CD4-positive, alpha-beta T cell treated with Interleukin-2 at 100 ng/mL for 4 hours (primary cell): ENCODE measurements around the gene LIPG.
"Not testable (repeated sequence)": the region's sequence is repeated elsewhere in the genome, so short reads cannot be mapped to it uniquely, and the experiment has no call there.

Source experiments
- DNase-seq: peaks from one replicate; pipeline ENCODE4 v3.0.0-alpha.2; 2020; ENCODE audit warnings: low spot score

LIPG gene

DNA sequence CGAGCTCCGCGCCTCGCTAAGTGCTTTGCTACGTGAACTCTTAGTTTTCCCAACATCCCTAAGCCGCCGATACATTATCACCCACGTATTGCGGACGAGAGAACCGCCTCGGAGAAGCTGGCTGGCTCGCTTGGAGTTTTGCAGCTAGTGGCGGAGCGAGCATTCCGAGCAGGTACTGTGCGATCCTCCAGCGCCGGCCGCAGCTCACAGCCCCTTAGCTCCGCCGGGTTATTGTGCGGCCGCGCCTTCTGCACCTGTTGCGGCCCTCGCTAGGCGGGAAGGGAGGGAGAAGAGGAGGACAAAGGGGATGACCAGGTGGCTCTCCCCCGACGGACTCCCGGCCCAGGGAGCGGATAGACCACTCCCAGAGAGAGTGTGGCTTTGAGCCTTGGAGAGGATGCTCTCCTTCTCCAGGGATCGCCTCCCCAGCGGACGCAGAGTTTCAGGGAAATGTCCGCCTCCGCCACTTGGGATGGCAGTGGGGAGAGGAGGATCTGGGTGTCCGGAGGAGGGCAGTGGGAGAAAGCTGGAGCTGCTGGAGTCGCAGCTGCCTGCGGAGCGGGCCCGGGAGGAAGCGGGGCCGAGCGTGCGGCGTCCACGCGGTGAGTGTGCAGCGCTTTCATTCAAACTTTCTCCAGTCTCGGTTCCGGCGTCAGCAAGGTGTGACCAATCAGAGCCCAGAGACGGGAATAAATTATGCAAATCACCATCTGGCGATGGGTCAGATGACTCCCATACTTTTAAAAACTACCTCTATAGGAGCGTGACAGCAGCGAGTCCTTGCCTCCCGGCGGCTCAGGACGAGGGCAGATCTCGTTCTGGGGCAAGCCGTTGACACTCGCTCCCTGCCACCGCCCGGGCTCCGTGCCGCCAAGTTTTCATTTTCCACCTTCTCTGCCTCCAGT, at the start of gene LIPG:
TSS of gene LIPG (plus strand) at position 769 of the 905 bp plus-strand sequence. CDS start 252 bp downstream, outside the sequence.
- DNase-seq: peak; percentile 29

DNA sequence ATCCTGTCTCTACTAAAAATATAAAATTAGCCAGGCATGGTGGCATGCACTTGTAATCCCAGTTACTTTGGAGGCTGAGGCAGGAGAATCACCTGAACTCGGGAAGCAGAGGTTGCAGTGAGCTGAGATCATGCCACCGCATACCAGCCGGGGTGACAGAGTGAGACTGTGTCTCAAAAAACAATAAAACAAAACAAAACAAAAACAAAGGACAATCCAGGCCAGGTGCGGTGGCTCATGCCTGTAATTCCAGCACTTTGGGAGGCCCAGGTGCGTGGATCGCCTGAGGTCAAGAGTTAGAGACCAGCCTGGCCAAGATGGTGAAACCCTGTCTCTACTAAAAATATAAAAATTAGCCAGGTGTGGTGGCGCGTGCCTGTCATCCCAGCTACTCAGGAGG, 49.0 kb upstream of the LIPG start:
- DNase-seq: not testable (repeated sequence)

GRCh38 chr18:49514577-49514976, 47.3 kb upstream of the LIPG start:
- no peak for DNase-seq

DNA sequence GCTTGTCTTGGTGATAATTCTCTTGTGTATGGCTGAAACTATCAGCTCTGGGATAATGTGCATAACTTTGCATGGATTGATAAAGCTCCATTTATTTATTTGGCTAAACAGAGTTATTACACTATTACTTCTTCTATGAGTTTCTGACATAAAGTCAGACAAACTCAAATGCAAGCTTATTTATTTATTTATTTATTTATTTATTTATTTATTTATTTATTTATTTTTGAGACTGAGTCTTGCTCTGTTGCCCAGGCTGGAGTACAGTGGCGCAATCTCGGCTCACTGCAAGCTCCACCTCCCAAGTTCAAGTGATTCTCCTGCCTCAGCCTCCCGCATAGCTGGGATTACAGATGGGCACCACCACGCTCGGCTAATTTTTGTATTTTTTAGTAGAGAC, 46.9 kb upstream of the LIPG start:
- not testable (repeated sequence) for DNase-seq

- no peak for DNase-seq
Observed at GRCh38 chr18:49515516-49515915, 46.3 kb upstream of the LIPG start.

DNA sequence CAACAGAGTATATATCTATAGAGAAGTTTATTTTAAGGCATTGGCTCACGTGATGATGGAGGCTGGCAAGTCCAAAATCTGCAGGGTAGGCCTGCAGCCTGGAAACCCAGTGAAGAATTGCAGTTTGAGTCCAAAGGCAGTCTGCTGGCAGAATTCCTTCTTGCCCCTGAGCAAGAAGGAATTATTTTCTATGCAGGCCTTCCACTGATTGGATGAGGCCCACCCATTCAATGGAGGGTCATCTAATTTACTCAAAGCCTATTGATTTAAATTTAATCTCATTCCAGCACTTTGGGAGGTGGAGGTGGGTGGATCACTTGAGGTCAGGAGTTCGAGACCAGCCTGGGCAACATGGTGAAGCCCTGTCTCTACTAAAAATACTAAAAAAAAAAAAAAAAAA, 44.4 kb upstream of the LIPG start:
- no peak for DNase-seq

- no peak for DNase-seq
Observed at GRCh38 chr18:49519101-49519971, 42.5 kb upstream of the LIPG start.

DNA sequence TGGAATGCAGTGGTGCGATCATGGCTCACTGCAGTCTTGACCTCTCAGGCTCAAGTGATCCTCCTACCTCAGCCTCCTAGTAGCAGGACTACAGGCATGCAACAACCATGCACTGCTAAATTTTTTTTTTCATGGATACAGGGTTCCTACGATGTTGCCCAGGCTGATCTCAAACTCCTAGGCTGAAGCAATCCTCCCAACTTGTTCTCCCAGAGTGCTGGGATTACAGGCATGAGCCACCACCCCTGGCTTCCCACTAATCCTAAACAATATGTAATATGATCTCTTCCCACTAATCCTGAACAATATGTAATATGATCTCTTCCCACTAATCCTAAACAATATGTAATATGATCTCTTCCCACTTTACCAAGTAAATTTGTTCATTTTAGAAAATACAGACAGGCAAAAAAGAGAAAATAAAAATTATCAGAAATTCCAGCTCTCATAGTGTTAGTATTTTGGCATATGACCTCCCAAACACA, 41.2 kb upstream of the LIPG start:
- DNase-seq: no peak

GRCh38 chr18:49521216-49521835, 40.5 kb upstream of the LIPG start:
- DNase-seq: no peak

DNA sequence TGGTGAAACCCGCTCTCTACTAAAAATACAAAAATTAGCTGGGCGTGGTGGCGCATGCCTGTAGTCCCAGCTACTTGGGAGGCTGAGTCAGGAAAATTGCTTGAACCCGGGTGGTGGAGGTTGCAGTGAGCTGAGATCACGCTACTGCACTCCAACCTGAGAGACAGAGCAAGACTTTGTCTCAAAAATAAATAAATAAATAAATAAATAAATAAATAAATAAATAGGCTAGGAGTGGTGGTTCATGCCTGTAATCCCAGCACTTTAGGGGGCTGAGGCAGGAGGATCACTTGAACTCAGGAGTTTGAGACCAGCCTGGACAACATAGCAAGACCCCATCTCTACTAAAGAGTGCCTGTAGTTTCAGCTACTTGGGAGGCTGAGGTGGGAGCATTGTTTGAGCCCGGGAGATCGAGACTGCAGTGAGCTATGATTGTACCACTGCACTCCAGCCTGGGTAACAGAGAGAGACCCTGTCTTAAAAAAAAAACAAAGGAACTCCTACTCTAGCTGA, 38.2 kb upstream of the LIPG start:
- not testable (repeated sequence) for DNase-seq

GRCh38 chr18:49524349-49524748, 37.5 kb upstream of the LIPG start:
- no peak for DNase-seq

GRCh38 chr18:49524951-49525350, 36.9 kb upstream of the LIPG start:
- DNase-seq: no peak

GRCh38 chr18:49525981-49526380, 35.9 kb upstream of the LIPG start:
- no peak for DNase-seq

- no peak for DNase-seq
Observed at GRCh38 chr18:49527631-49528327, 34.1 kb upstream of the LIPG start.

GRCh38 chr18:49529596-49529995, 32.3 kb upstream of the LIPG start:
- DNase-seq: no peak

GRCh38 chr18:49531678-49532153, 30.1 kb upstream of the LIPG start:
- no peak for DNase-seq

- DNase-seq: no peak
Observed at GRCh38 chr18:49534846-49535601, 26.8 kb upstream of the LIPG start.

GRCh38 chr18:49537232-49537896, 24.5 kb upstream of the LIPG start:
- no peak for DNase-seq

GRCh38 chr18:49544362-49544761, 17.5 kb upstream of the LIPG start:
- no peak for DNase-seq

DNA sequence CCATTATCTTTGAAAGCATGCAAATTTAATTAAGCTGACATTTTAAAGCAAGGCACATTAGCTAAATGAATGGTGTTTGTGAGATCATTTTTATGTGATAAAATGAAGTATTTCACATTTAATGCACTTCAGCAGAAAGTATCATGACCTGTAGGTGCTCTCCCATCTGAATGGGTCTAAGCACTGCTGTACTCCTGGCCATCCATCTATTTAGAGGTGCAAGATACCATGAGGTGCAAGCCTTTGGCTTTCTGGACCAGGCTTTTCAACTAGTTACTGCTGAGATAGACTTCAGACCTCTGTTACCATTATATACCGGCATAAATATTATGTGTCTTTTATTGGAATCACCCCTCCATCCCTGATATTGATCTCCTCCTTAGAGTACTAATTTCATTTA, 15.6 kb upstream of the LIPG start:
- DNase-seq: no peak
